Right lobe of liver (tissue), 6 donors: Measurements from ENCODE around the gene TRIM17. TPM values are rescaled to one million over a fixed set of nuclear protein-coding genes. Genes with fewer than 3 reads are reported as not detected.

Experiments
- ATAC-seq, 4 donors: fragments of 200-7000 bp; cut with Tn5 transposase; one replicate each; pipeline ENCODE4 v1.9.1; 2020; ENCODE audit warnings: mild to moderate bottlenecking in 4 of 4, moderate library complexity in 4 of 4
- DNase-seq, 3 donors: peaks; one replicate each; pipeline ENCODE4 v3.0.0-alpha.2; 2020
- H3K27ac ChIP-seq, 3 donors: fragments of 200-600 bp; one replicate each; pipeline ENCODE4 v1.8.0; 2022
- H3K27me3 ChIP-seq, 2 donors: fragments of 200-600 bp; one replicate each; pipeline ENCODE4 v1.8.0; 2022
- H3K36me3 ChIP-seq, 4 donors: fragments of 200-600 bp; sonication (generic) in 1 of 4; one replicate each; pipeline versions ENCODE4 v1.5.1 to v1.8.0; 2017 to 2022; ENCODE audit warnings: control low read depth in 1 of 4
- H3K4me1 ChIP-seq, 4 donors: fragments of 200-600 bp; sonication (generic) in 1 of 4; one replicate each; pipeline versions ENCODE4 v1.5.1 to v1.8.0; 2017 to 2022; ENCODE audit warnings: control low read depth in 1 of 4
- H3K4me3 ChIP-seq, 3 donors: fragments of 200-600 bp; one replicate each; pipeline ENCODE4 v1.8.0; 2022
- H3K9me3 ChIP-seq, 4 donors: fragments of 200-600 bp; sonication (generic) in 1 of 4; one replicate each; pipeline versions ENCODE4 v1.5.1 to v1.8.0; 2017 to 2022; ENCODE audit warnings: control low read depth in 1 of 4
- CTCF ChIP-seq, 4 donors: fragments of 200-600 bp in 3 of 4; fragments of 450-650 bp in 1 of 4; IDR thresholded peaks; one replicate each; pipeline versions ENCODE4 v1.5.1 to v1.8.0; 2016 to 2022; ENCODE audit warnings: antibody characterized with exemption in 4 of 4, mild to moderate bottlenecking in 2 of 4
- POLR2A ChIP-seq: fragments of 450-650 bp; IDR thresholded peaks from one replicate; pipeline ENCODE4 v1.6.1; 2017; ENCODE audit warnings: antibody characterized with exemption, mild to moderate bottlenecking
- WGBS: methylation state at CpG from one replicate; pipeline ENCODE4 v1.1.6; 2018; ENCODE audit warnings: low coverage, low lambda C conversion rate; ENCODE audit not compliant: insufficient coverage; ENCODE audit errors: missing lambda C conversion rate; 5-methylcytosine and 5-hydroxymethylcytosine counted together
- intact Hi-C, 2 donors: fragments of 100-400 bp; cut with DNase I; formaldehyde crosslinking; loops; one replicate each; pipeline versions ENCODE4 v1.11.2 to v1.14.1; 2022
- total RNA-seq, 6 experiments: library from RNA; depleted of rRNA in 2 of 6; stranded (reverse); fragments of >200 nt in 2 of 6; fragmentation: NEBNext Ultra II Directional in 3 of 6; extraction: Animal tissue kit (Norgen Biotek cat#: 25700) in 3 of 6; gene quantifications; one replicate each; pipeline versions ENCODE4 v1.1.0 to v1.2.4, GENCODE V29; 2016 to 2023
- donor health status: DM: no; HTN: yes; CAD: no.
- donor health status: DM: no; HTN: no; CAD: no.
- donor health status: DM: no; HTN: no; CAD: no.
- donor health status: DM: no; HTN: yes; CAD: no.
- donor health status: DM: no; HTN: yes; CAD: no.

TRIM17 gene
- total RNA-seq, 6 experiments from 2014 or later, result not detected

- no peaks in the 10 kb centered on the region for H3K9me3 ChIP-seq
- no peak overlapping the region for H3K4me3 ChIP-seq
- H3K27ac ChIP-seq, result no peak overlapping the region
- no peak for ATAC-seq
- DNase-seq, result peak in 2 of 3 donors; percentile 17 to 51
- H3K36me3 ChIP-seq, result no peaks in the 10 kb centered on the region
- H3K27me3 ChIP-seq, result no peaks in the 10 kb centered on the region
- 38% methylated on average over 1 of the region's 31 CpGs for WGBS
- H3K4me1 ChIP-seq, result peaks cover 0 to 7% (median 0%) of the 10 kb centered on the region in 4 donors
- intact Hi-C loops, result no loop called here
- no peak for TF ChIP-seq CTCF (IDR thresholded peaks at IDR 0.05)
- no peak for TF ChIP-seq POLR2A
These were observed 39.7 kb downstream of the TRIM17 start for GRCh38 chr1:228376651-228377631.

- no peak overlapping the region for H3K27ac ChIP-seq
- H3K27me3 ChIP-seq, result no peaks in the 10 kb centered on the region
- intact Hi-C loops, result no loop called here
- TF ChIP-seq CTCF (IDR thresholded peaks at IDR 0.05) (no peak), POLR2A (no peak)
- no peak overlapping the region for H3K4me3 ChIP-seq
- H3K36me3 ChIP-seq, result no peaks in the 10 kb centered on the region
- no peak for DNase-seq
- H3K4me1 ChIP-seq, result peaks cover 0 to 7% (median 0%) of the 10 kb centered on the region in 4 donors
- WGBS, result 80% methylated on average over 1 of the region's 3 CpGs
- ATAC-seq, result no peak
- H3K9me3 ChIP-seq, result no peaks in the 10 kb centered on the region
These were observed 40.4 kb downstream of the TRIM17 start for GRCh38 chr1:228376262-228376628.

DNA sequence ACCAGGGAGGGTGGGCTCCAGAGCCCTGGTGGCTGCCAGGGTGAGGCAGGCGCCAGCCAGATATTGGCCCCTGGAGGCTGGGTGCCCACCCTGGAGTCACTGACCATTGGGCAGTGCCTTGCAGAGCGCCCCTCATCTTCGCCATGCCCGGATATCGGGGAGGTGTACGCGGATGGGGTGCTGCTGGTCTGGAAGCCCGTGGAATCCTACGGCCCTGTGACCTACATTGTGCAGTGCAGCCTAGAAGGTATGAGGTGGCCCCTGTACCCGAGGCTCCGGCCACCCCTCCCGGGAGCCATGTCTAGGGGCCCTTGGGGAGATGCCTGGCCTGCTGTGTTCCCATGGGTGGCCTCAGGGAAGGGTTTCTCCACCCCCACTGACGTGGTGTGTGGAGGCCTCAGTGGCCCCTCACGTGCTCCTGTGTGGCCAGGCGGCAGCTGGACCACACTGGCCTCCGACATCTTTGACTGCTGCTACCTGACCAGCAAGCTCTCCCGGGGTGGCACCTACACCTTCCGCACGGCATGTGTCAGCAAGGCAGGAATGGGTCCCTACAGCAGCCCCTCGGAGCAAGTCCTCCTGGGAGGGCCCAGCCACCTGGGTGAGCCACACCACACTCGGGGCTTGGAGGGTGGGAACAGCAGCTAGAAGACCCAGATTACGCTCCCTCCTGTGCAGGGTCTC lies 40.9 kb downstream of the TRIM17 start:
- Histone ChIP-seq H3K27me3 (no peaks in the 10 kb centered on the region), H3K4me3 (no peak overlapping the region), H3K9me3 (no peaks in the 10 kb centered on the region), H3K4me1 (peaks cover 0 to 7% (median 0%) of the 10 kb centered on the region in 4 donors), H3K36me3 (no peaks in the 10 kb centered on the region), H3K27ac (peak overlapping the region in 1 of 3 donors; percentile 6)
- no peak for TF ChIP-seq POLR2A
- TF ChIP-seq CTCF (IDR thresholded peaks at IDR 0.05), result no peak
- no peak for ATAC-seq
- intact Hi-C loops, result no loop called here
- DNase-seq, result peak in 2 of 3 donors; percentile 14 to 53
- WGBS, result 93% methylated on average over 3 of the region's 22 CpGs

DNA sequence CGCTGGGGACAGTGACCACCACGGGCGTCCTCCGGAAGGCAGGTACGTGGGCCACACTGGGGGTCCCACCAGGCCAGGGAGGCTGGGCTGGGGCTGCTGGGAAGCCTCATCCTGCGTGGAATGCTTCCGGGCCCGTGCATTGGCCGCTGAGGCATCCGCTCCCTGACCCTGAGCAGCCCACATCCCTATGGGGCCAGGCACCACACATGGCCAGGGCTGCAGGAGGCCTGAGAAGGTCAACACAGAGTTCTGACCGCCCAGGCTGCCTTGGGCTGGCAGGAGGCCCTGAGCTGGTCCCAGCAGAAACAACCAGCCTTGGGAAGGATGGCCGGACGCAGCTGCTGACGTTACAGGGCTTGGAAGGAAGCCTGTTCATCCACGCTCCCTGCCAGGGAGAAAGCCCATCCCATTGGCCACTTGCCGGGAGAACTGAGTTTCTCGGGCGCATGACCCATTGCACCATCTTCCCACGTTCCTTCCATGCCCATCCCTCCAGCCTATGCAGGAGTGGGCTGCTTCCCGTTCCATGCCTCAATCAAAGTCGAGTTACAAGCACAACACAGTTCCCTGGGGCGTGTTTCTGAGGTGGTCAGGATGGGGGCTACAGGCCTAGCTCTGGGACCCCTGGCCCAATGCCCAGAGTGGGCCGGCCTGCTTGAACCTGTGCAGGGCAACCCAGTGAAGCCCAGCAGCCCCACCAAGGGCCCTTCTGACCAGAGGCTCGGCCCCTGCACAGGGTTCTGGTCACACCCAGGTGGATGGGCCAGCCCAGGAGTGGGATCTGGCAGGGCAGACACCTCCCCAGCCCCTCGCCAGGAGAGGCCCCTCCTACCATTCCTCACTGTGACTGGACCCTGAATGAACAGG lies 41.7 kb downstream of the TRIM17 start:
- Histone ChIP-seq H3K9me3 (no peaks in the 10 kb centered on the region), H3K36me3 (no peaks in the 10 kb centered on the region), H3K4me3 (no peak overlapping the region), H3K27ac (peak overlapping the region in 1 of 3 donors; percentile 6), H3K27me3 (no peaks in the 10 kb centered on the region), H3K4me1 (peaks cover 0 to 7% (median 0%) of the 10 kb centered on the region in 4 donors)
- WGBS, result 48% methylated on average over 6 of the region's 25 CpGs
- no peak for TF ChIP-seq POLR2A
- no peak for TF ChIP-seq CTCF (IDR thresholded peaks at IDR 0.05)
- intact Hi-C loops, result no loop called here
- DNase-seq, result peak; percentile 47 to 63 (median 63)
- peak; percentile 32 to 47 (median 39) for ATAC-seq
